GM13976 (cell line): ENCODE results near the gene SOS2.

Experiments
- DNase-seq: peaks from one replicate; pipeline ENCODE4 v3.0.0; 2012; ENCODE audit warnings: low spot score
- CTCF ChIP-seq: IDR thresholded peaks from 2 replicates; pipeline ENCODE4 v1.5.1; 2012; ENCODE audit warnings: borderline replicate concordance, mild to moderate bottlenecking; ENCODE audit not compliant: insufficient read depth; ENCODE audit errors: extremely low read depth, missing control alignments, control extremely low read depth
- in situ Hi-C: fragments of 300-500 bp; cut with MboI; formaldehyde crosslinking; loops from one replicate; pipeline ENCODE4 v1.12.0; 2022; ENCODE audit warnings: low sequenced_read_pairs, mixed read lengths, inconsistent platforms; ENCODE audit not compliant: unreplicated experiment

SOS2 gene

GRCh38 chr14:50087341-50088116 lies 143.8 kb downstream of the SOS2 start:
- no peak for DNase-seq
- in situ Hi-C loops: loop anchor here (10.0 kb wide), 1 partner anchor 193 kb away; the partner anchor contains the start of gene ARF6
- TF ChIP-seq CTCF: no peak

GRCh38 chr14:50086321-50086711 lies 145.1 kb downstream of the SOS2 start:
- in situ Hi-C loops: loop anchor here (10.0 kb wide), 1 partner anchor 192 kb away; the partner anchor contains the start of gene ARF6
- no peak for TF ChIP-seq CTCF
- DNase-seq: no peak

GRCh38 chr14:50085570-50086320 lies 145.6 kb downstream of the SOS2 start:
- DNase-seq: peak; percentile 61
- in situ Hi-C loops: loop anchor here (10.0 kb wide), 1 partner anchor 191 kb away; the partner anchor contains the start of gene ARF6
- no peak for TF ChIP-seq CTCF

DNA sequence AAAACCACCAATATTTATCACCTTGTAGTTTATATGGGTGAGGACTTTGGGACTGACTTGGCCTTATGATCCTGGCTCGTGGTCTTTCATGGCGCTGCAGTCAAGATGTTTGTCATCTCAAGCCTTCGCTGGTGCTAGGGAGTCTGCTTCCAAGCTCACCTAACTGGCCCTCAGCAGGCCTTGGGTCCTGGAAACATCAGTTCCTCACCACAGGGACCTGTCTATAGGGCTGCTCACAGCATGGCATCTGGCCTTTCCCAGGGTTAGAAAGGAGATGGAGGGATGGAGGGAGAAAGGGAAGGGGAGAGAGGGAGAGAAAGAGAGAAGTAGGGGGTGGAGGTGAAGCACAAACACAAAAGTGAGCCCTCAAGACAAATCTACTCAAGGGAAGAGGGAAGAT lies 146.7 kb downstream of the SOS2 start:
- in situ Hi-C loops: loop anchor here (10.0 kb wide), 1 partner anchor 190 kb away; the partner anchor contains the start of gene ARF6
- DNase-seq: no peak
- TF ChIP-seq CTCF: no peak

DNA sequence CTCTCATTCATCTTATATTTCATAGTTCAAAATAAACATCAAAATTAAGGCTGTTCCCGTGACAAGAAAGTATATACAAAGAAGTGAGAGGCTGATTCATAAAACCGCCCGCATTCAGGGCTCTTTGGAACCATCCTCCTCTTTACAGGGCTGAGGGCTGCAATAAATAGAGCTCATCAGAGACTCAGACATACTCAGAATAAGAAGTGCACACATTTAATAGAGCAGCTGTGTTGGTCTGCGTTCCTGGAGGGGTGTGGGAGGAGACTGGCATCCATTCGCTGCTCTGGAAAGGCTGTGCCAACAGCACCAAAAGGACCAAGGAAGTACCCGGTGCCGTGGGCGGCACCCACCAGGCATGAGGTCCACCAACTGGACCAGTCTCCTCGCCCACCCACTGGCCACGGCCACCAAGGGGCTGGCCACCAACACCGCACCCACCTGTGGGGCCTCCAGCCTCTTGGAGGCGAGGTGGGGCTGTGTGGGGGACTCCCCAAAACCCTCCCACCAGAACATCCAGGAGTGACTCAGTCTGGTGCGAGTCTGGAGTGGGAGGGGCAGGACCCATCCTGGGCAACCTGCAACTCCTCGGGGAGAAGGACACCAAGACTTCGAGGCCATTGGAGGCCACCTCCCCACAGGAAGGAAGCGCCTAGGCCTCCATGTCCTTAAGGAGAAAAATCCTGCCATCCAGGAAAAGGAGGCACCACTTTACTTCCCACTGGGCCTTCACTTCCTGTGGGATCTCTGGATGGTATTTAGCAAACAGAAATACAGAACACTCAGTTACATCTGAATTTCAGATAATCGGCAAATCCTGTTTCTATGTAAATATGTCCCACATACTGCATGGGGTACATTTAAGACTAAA lies 147.7 kb downstream of the SOS2 start:
- no peak for TF ChIP-seq CTCF
- in situ Hi-C loops: loop anchor here (10.0 kb wide), 1 partner anchor 189 kb away; the partner anchor contains the start of gene ARF6
- DNase-seq: peak; percentile 50
